Gastrocnemius medialis (tissue), 4 donors: Measurements from ENCODE around the gene AJUBA. TPM values are rescaled to one million over a fixed set of nuclear protein-coding genes. Genes with fewer than 3 reads are reported as not detected.

Source experiments
- ATAC-seq, 2 donors: fragments of 150-250 bp; one replicate each; pipeline ENCODE4 v1.9.1; 2016
- DNase-seq, 2 donors: peaks; one replicate each; pipeline ENCODE4 v3.0.0-alpha.2; 2019
- H3K27ac ChIP-seq, 4 donors: fragments of 200-600 bp; sonication (generic); 1 replicate in 1 of 4; 2 replicates in 3 of 4; pipeline ENCODE4 v1.5.1; 2016 to 2018; ENCODE audit warnings: mild to moderate bottlenecking in 2 of 4, moderate library complexity in 1 of 4
- H3K27me3 ChIP-seq, 3 donors: fragments of 200-600 bp; sonication (generic) in 2 of 3; 1 replicate in 1 of 3; 2 replicates in 2 of 3; pipeline versions ENCODE4 v1.5.1 to v1.6.0; 2016 to 2019; ENCODE audit warnings: mild to moderate bottlenecking in 1 of 3, moderate library complexity in 1 of 3
- H3K36me3 ChIP-seq, 2 donors: fragments of 200-600 bp; sonication (generic) in 1 of 2; one replicate each; pipeline ENCODE4 v1.5.1; 2017 to 2018
- H3K4me1 ChIP-seq, 2 donors: fragments of 200-600 bp; sonication (generic) in 1 of 2; one replicate each; pipeline ENCODE4 v1.5.1; 2016 to 2017; ENCODE audit warnings: mild to moderate bottlenecking in 2 of 2
- H3K4me3 ChIP-seq, 4 donors: fragments of 200-600 bp; sonication (generic) in 3 of 4; 1 replicate in 1 of 4; 2 replicates in 3 of 4; pipeline ENCODE4 v1.5.1; 2016 to 2019; ENCODE audit warnings: mild to moderate bottlenecking in 2 of 4
- H3K9me3 ChIP-seq, 3 donors: fragments of 200-600 bp; sonication (generic) in 2 of 3; 1 replicate in 1 of 3; 2 replicates in 2 of 3; pipeline ENCODE4 v1.5.1; 2016 to 2019
- CTCF ChIP-seq, 5 experiments: fragments of 450-650 bp in 3 of 5; fragments of 200-600 bp in 2 of 5; sonication (generic) in 2 of 5; IDR thresholded peaks in 4 of 5; conservative IDR thresholded peaks in 1 of 5; 1 replicate in 4 of 5; 2 replicates in 1 of 5; pipeline ENCODE4 v1.5.1; 2016 to 2019; ENCODE audit warnings: antibody characterized with exemption in 5 of 5, mild to moderate bottlenecking in 3 of 5, moderate library complexity in 3 of 5
- POLR2A ChIP-seq, 2 donors: fragments of 450-650 bp; IDR thresholded peaks; one replicate each; pipeline ENCODE4 v1.6.1; 2017; ENCODE audit warnings: antibody characterized with exemption in 2 of 2, mild to moderate bottlenecking in 2 of 2, moderate library complexity in 2 of 2
- in situ Hi-C, 4 donors: fragments of 200-750 bp; cut with MboI; loops; one replicate each; pipeline versions ENCODE4 v1.15.0 to v1.8.0; 2017; ENCODE audit warnings: low sequenced_read_pairs in 4 of 4
- intact Hi-C: fragments of 100-400 bp; cut with DNase I; formaldehyde crosslinking; loops from one replicate; pipeline ENCODE4 v1.15.1; 2023; ENCODE audit warnings: low total_unique reads
- total RNA-seq, 4 donors: library from RNA; depleted of rRNA; stranded (reverse); fragments of >200 nt; gene quantifications; one replicate each; pipeline versions ENCODE4 v1.1.0 to v1.2.3, GENCODE V29; 2016

The AJUBA gene
- total RNA-seq, 4 donors from 2014 or later = 0.46 to 5.0 (median 1.9) TPM

- in situ Hi-C loops = no loop called here
- Histone ChIP-seq H3K36me3 (peaks cover 0 to 25% of the 10 kb centered on the region in 2 donors), H3K4me1 (peaks cover 0 to 3% of the 10 kb centered on the region in 2 donors), H3K27ac (no peak overlapping the region), H3K4me3 (no peak overlapping the region), H3K9me3 (no peaks in the 10 kb centered on the region), H3K27me3 (no peaks in the 10 kb centered on the region)
- DNase-seq = no peak
- no peak for ATAC-seq
- intact Hi-C loops = no loop called here
- TF ChIP-seq POLR2A (IDR thresholded peaks at IDR 0.05) (no peak), CTCF (IDR thresholded peaks at IDR 0.05 in 4 of 5, conservative IDR thresholded peaks at IDR 0.05 in 1 of 5) (no peak)
These were observed 39.1 kb upstream of the AJUBA start for GRCh38 chr14:23021434-23021833.

- Histone ChIP-seq H3K27me3 (no peaks in the 10 kb centered on the region), H3K9me3 (no peaks in the 10 kb centered on the region), H3K4me3 (no peak overlapping the region), H3K27ac (no peak overlapping the region), H3K4me1 (peaks cover 0 to 3% of the 10 kb centered on the region in 2 donors), H3K36me3 (peaks cover 0 to 15% of the 10 kb centered on the region in 2 donors)
- in situ Hi-C loops (no loop called here), intact Hi-C loops (no loop called here)
- no peak for DNase-seq
- peak in 1 of 2 donors; percentile 23 for ATAC-seq
- TF ChIP-seq CTCF (IDR thresholded peaks at IDR 0.05 in 4 of 5, conservative IDR thresholded peaks at IDR 0.05 in 1 of 5) (no peak), POLR2A (IDR thresholded peaks at IDR 0.05) (no peak)
These were observed 38.1 kb upstream of the AJUBA start for GRCh38 chr14:23020143-23021128.

GRCh38 chr14:23018107-23018506, 35.8 kb upstream of the AJUBA start:
- Histone ChIP-seq H3K36me3 (no peaks in the 10 kb centered on the region), H3K27ac (no peak overlapping the region), H3K9me3 (no peaks in the 10 kb centered on the region), H3K4me1 (peaks cover 0 to 3% of the 10 kb centered on the region in 2 donors), H3K27me3 (no peaks in the 10 kb centered on the region), H3K4me3 (no peak overlapping the region)
- in situ Hi-C loops (no loop called here), intact Hi-C loops (no loop called here)
- no peak for TF ChIP-seq CTCF (IDR thresholded peaks at IDR 0.05 in 4 of 5, conservative IDR thresholded peaks at IDR 0.05 in 1 of 5)
- TF ChIP-seq POLR2A (IDR thresholded peaks at IDR 0.05) = no peak
- ATAC-seq (no peak), DNase-seq (no peak)

GRCh38 chr14:23017091-23017490, 34.7 kb upstream of the AJUBA start:
- TF ChIP-seq POLR2A (IDR thresholded peaks at IDR 0.05) (no peak), CTCF (IDR thresholded peaks at IDR 0.05 in 4 of 5, conservative IDR thresholded peaks at IDR 0.05 in 1 of 5) (no peak)
- ATAC-seq = no peak
- in situ Hi-C loops (no loop called here), intact Hi-C loops (no loop called here)
- no peak overlapping the region for H3K4me3 ChIP-seq
- no peaks in the 10 kb centered on the region for H3K27me3 ChIP-seq
- H3K36me3 ChIP-seq = no peaks in the 10 kb centered on the region
- no peak overlapping the region for H3K27ac ChIP-seq
- no peak for DNase-seq
- H3K4me1 ChIP-seq = peaks cover 0 to 3% of the 10 kb centered on the region in 2 donors
- no peaks in the 10 kb centered on the region for H3K9me3 ChIP-seq
